ENCODE results near the gene DGCR8. TPM values are rescaled to one million over a fixed set of nuclear protein-coding genes. Genes with fewer than 3 reads are reported as not detected.

DGCR8 gene
- total RNA-seq, 1 experiment from 2014 or later: 34.7 TPM

GRCh38 chr22:20087319-20088262 is 7.5 kb downstream of the DGCR8 start:
- Histone ChIP-seq H3K79me2 (ENCODE audit: low read depth) (peaks cover 36% of the 10 kb centered on the region), H4K20me1 (ENCODE audit: insufficient read depth) (peaks cover 21% of the 10 kb centered on the region)
- TF ChIP-seq EZH2 (IDR thresholded peaks at IDR 0.05; ENCODE audit: low read depth): no peak
- no peak for TF ChIP-seq CTCF (conservative IDR thresholded peaks at IDR 0.05)

GRCh38 chr22:20088263-20088648 is 8.2 kb downstream of the DGCR8 start:
- Histone ChIP-seq H3K36me3 (ENCODE audit: low read depth) (no peaks in the 10 kb centered on the region), H3K9me3 (ENCODE audit: insufficient read depth, low read depth) (no peaks in the 10 kb centered on the region), H3K27ac (no peak overlapping the region), H3K79me2 (ENCODE audit: low read depth) (peaks cover 30% of the 10 kb centered on the region), H4K20me1 (ENCODE audit: insufficient read depth) (peaks cover 21% of the 10 kb centered on the region), H3K27me3 (ENCODE audit: insufficient read depth, low read depth) (no peaks in the 10 kb centered on the region), H3K4me2 (no peak overlapping the region), H3K4me1 (replicated peaks; ENCODE audit: insufficient read depth) (no peaks in the 10 kb centered on the region), H3F3A (ENCODE audit: insufficient read depth, low read depth) (no peaks in the 10 kb centered on the region), H3K9me2 (ENCODE audit: insufficient read depth) (no peaks in the 10 kb centered on the region), H3K4me3 (no peak overlapping the region), H2AFZ (no peak overlapping the region)
- TF ChIP-seq EZH2 (IDR thresholded peaks at IDR 0.05; ENCODE audit: low read depth): no peak
- TF ChIP-seq CTCF (conservative IDR thresholded peaks at IDR 0.05): no peak
- DNase-seq: no peak
- CTCF ChIA-PET: no interaction called here
- intact Hi-C loops (cut with micrococcal nuclease; ENCODE audit: unreplicated experiment): no loop called here
- no TSS peak for BruUV-seq (replicated peaks)
- POLR2A ChIA-PET (ENCODE audit: unreplicated experiment): no interaction called here

More at GRCh38 chr22:20087319-20088262, 7.5 kb downstream of the DGCR8 start:
- Histone ChIP-seq H3F3A (ENCODE audit: insufficient read depth, low read depth) (no peaks in the 10 kb centered on the region), H3K4me3 (no peak overlapping the region), H2AFZ (no peak overlapping the region), H3K4me1 (replicated peaks; ENCODE audit: insufficient read depth) (no peaks in the 10 kb centered on the region), H3K9me2 (ENCODE audit: insufficient read depth) (no peaks in the 10 kb centered on the region), H3K36me3 (ENCODE audit: low read depth) (no peaks in the 10 kb centered on the region), H3K9me3 (ENCODE audit: insufficient read depth, low read depth) (no peaks in the 10 kb centered on the region), H3K27ac (no peak overlapping the region), H3K4me2 (no peak overlapping the region), H3K27me3 (ENCODE audit: insufficient read depth, low read depth) (no peaks in the 10 kb centered on the region)
- BruUV-seq (replicated peaks): no TSS peak
- intact Hi-C loops (cut with micrococcal nuclease; ENCODE audit: unreplicated experiment): no loop called here
- ChIA-PET POLR2A (ENCODE audit: unreplicated experiment) (no interaction called here), CTCF (no interaction called here)
- DNase-seq: no peak

GRCh38 chr22:20089226-20089976 is 9.4 kb downstream of the DGCR8 start:
- H3K36me3 ChIP-seq (ENCODE audit: low read depth): no peaks in the 10 kb centered on the region
- BruUV-seq (replicated peaks): no TSS peak
- CTCF ChIA-PET: no interaction called here

More at GRCh38 chr22:20089226-20089976, 9.4 kb downstream of the DGCR8 start:
- H3K4me3 ChIP-seq: no peak overlapping the region
- no peaks in the 10 kb centered on the region for H3K9me2 ChIP-seq (ENCODE audit: insufficient read depth)
- H3K27ac ChIP-seq: no peak overlapping the region
- H4K20me1 ChIP-seq (ENCODE audit: insufficient read depth): peaks cover 15% of the 10 kb centered on the region
- H3K9me3 ChIP-seq (ENCODE audit: insufficient read depth, low read depth): no peaks in the 10 kb centered on the region
- H3K79me2 ChIP-seq (ENCODE audit: low read depth): peaks cover 18% of the 10 kb centered on the region
- H3K4me2 ChIP-seq: no peak overlapping the region
- POLR2A ChIA-PET (ENCODE audit: unreplicated experiment): no interaction called here
- no peak overlapping the region for H2AFZ ChIP-seq
- H3K27me3 ChIP-seq (ENCODE audit: insufficient read depth, low read depth): no peaks in the 10 kb centered on the region
- no peaks in the 10 kb centered on the region for H3F3A ChIP-seq (ENCODE audit: insufficient read depth, low read depth)
- intact Hi-C loops (cut with micrococcal nuclease; ENCODE audit: unreplicated experiment): no loop called here
- no peak for DNase-seq
- no peaks in the 10 kb centered on the region for H3K4me1 ChIP-seq (replicated peaks; ENCODE audit: insufficient read depth)
- TF ChIP-seq EZH2 (IDR thresholded peaks at IDR 0.05; ENCODE audit: low read depth) (no peak), CTCF (conservative IDR thresholded peaks at IDR 0.05) (no peak)

All from PC-9 (cell line).